ENCODE measurements around the gene ZNF304. TPM values are rescaled to one million over a fixed set of nuclear protein-coding genes. Genes with fewer than 3 reads are reported as not detected.
A peak's percentile ranks its signal among the peaks of the same experiment; 100 is the strongest.

The ZNF304 gene
- total and polyA plus RNA-seq, 2 of the 13 experiments (the other 11 are each of a cell fraction or from before 2014, with no cell fraction given): 3.4 to 8.0 TPM

GRCh38 chr19:57362997-57363687 lies 12.1 kb downstream of the ZNF304 start, which contains the start of the genes TRAPPC2B and ZNF547 (continued):
- TF ChIP-seq FOXO1 (CRISPR knock-in tag; IDR thresholded peaks at IDR 0.05) (peak; percentile 59; the same call in 1 of the 2 replicates), ZNF121 (CRISPR knock-in tag; IDR thresholded peaks at IDR 0.05) (no peak), NFYC (CRISPR knock-in tag; IDR thresholded peaks at IDR 0.05) (peak; percentile 92), ZNF142 (CRISPR knock-in tag; IDR thresholded peaks at IDR 0.05) (no peak), SP4 (CRISPR knock-in tag; IDR thresholded peaks at IDR 0.05) (peak; percentile 68; the same call in 1 of the 2 replicates), BCL6 (CRISPR knock-in tag; IDR thresholded peaks at IDR 0.05) (0 out of 2 replicates have a peak, but pooled peaks have one; percentile 19), ZNF616 (CRISPR knock-in tag; IDR thresholded peaks at IDR 0.05; ENCODE audit: low read depth) (no peak)

All from HepG2 (cell line).